Uterus (tissue), 2 donors: ENCODE results near the gene LAMB4.

Experiments used
- CTCF ChIP-seq, 4 experiments: fragments of 200-600 bp in 2 of 4; fragments of 450-650 bp in 2 of 4; sonication (generic) in 2 of 4; IDR thresholded peaks; one replicate each; pipeline ENCODE4 v1.5.1; 2016 to 2019; ENCODE audit warnings: antibody characterized with exemption in 4 of 4, mild to moderate bottlenecking in 2 of 4, moderate library complexity in 1 of 4
- POLR2A ChIP-seq, 2 donors: fragments of 450-650 bp; IDR thresholded peaks; one replicate each; pipeline ENCODE4 v1.6.1; 2016; ENCODE audit warnings: antibody characterized with exemption in 2 of 2, mild to moderate bottlenecking in 1 of 2, moderate library complexity in 1 of 2

GRCh38 chr7:108120196-108120595, 10.0 kb downstream of the LAMB4 start:
- no peak for TF ChIP-seq CTCF (IDR thresholded peaks at IDR 0.05)
- TF ChIP-seq POLR2A (IDR thresholded peaks at IDR 0.05), result no peak
